ENCODE measurements around the gene AHNAK. TPM values are rescaled to one million over a fixed set of nuclear protein-coding genes. Genes with fewer than 3 reads are reported as not detected.

The AHNAK gene
- polyA plus RNA-seq, 1 experiment, result 231 TPM

- no peak for DNase-seq (ENCODE audit: low read depth, low spot score)
- H3K27ac ChIP-seq (ENCODE audit: low read depth, low read length), result peak overlapping the region; percentile 39
- H3K9me3 ChIP-seq (ENCODE audit: control insufficient read depth, insufficient read depth, low read length), result no peaks in the 10 kb centered on the region; the same call in 1 of the 2 replicates
- TF ChIP-seq, protein P1, sequence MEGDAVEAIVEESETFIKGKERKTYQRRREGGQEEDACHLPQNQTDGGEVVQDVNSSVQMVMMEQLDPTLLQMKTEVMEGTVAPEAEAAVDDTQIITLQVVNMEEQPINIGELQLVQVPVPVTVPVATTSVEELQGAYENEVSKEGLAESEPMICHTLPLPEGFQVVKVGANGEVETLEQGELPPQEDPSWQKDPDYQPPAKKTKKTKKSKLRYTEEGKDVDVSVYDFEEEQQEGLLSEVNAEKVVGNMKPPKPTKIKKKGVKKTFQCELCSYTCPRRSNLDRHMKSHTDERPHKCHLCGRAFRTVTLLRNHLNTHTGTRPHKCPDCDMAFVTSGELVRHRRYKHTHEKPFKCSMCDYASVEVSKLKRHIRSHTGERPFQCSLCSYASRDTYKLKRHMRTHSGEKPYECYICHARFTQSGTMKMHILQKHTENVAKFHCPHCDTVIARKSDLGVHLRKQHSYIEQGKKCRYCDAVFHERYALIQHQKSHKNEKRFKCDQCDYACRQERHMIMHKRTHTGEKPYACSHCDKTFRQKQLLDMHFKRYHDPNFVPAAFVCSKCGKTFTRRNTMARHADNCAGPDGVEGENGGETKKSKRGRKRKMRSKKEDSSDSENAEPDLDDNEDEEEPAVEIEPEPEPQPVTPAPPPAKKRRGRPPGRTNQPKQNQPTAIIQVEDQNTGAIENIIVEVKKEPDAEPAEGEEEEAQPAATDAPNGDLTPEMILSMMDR (IDR thresholded peaks at IDR 0.05; ENCODE audit: low read depth, low read length), result no peak
- CTCF ChIA-PET, result no interaction called here
- H3K4me3 ChIP-seq (ENCODE audit: low read depth, low read length), result peak overlapping the region; percentile 73
- POLR2A ChIA-PET, result interaction anchor here (3.7 kb wide), 1 partner anchor 16 kb away, joined by 67 read pairs; the partner anchor contains the start of gene TUT1
- no peaks in the 10 kb centered on the region for H3K27me3 ChIP-seq (ENCODE audit: control insufficient read depth, insufficient read depth, low read length)
These were observed 29.2 kb upstream of the AHNAK start for GRCh38 chr11:62575837-62576236.

- Histone ChIP-seq H3K27ac (ENCODE audit: low read depth, low read length) (peak overlapping the region; percentile 98), H3K9me3 (ENCODE audit: control insufficient read depth, insufficient read depth, low read length) (no peaks in the 10 kb centered on the region; the same call in 1 of the 2 replicates), H3K27me3 (ENCODE audit: control insufficient read depth, insufficient read depth, low read length) (no peaks in the 10 kb centered on the region), H3K4me3 (ENCODE audit: low read depth, low read length) (peak overlapping the region; percentile 73)
- TF ChIP-seq, protein P1 (IDR thresholded peaks at IDR 0.05; ENCODE audit: low read depth, low read length), result no peak
- DNase-seq (ENCODE audit: low read depth, low spot score), result no peak
- CTCF ChIA-PET, result interaction anchor here (0.6 to 2.7 kb wide), 6 partner anchors 14 to 181 kb away, joined by 3 to 14 read pairs (median 9); no protein-coding TSS in a partner anchor
- POLR2A ChIA-PET, result interaction anchor here (0.7 to 3.7 kb wide), 7 partner anchors 15 to 266 kb away, joined by 3 to 67 read pairs (median 24); partner anchors contain the start of genes C11orf98, CSKMT, LBHD1 and TUT1
These were observed 28.6 kb upstream of the AHNAK start for GRCh38 chr11:62575156-62575555.

DNA sequence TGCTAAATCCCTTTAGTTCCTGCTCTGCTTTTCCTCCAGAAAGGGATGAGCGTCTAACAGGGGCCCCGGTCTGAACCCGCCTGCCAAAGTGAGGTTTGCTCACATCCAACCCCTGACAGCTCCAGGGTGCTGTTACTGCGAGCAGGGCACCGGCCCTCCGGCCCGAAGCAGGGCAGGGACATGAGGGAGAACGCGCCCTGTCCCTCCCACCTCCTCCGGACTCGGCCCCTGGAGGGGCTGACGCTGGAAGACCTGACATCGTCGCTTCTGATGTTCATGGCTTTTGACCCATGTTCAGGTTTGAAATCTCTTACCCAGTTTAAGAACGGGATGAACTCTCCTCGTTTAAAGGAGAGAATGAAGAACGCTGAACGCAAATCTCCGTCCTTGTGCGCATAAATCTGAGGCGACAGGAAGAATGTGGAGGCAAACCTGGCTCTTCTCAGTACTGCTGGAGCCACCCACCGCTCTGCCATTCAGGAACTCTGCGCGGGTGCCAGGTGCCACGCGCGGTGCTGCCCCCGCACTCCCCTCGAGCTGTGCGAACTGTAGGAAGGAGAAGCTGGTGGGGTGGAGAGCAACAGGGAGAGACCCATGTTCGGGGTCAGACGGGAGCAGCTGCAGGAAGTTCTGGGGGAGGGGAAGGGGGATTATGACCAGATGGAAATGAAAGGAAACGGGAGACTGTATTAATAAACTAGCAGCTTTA, 27.9 kb upstream of the AHNAK start:
- no peaks in the 10 kb centered on the region; the same call in 1 of the 2 replicates for H3K9me3 ChIP-seq (ENCODE audit: control insufficient read depth, insufficient read depth, low read length)
- no peak for DNase-seq (ENCODE audit: low read depth, low spot score)
- ChIA-PET CTCF (interaction anchor here (0.6 to 2.7 kb wide), 10 partner anchors 13 to 212 kb away, joined by 3 to 14 read pairs (median 4); partner anchors contain the start of gene MTA2), POLR2A (interaction anchor here (0.5 to 3.7 kb wide), 37 partner anchors 8 to 267 kb away, joined by 3 to 67 read pairs (median 5); partner anchors contain the start of genes AHNAK, B3GAT3, C11orf98 and CSKMT)
- H3K27me3 ChIP-seq (ENCODE audit: control insufficient read depth, insufficient read depth, low read length), result no peaks in the 10 kb centered on the region
- H3K27ac ChIP-seq (ENCODE audit: low read depth, low read length), result peak overlapping the region; percentile 98
- peak overlapping the region; percentile 73 for H3K4me3 ChIP-seq (ENCODE audit: low read depth, low read length)
- TF ChIP-seq, protein P1 (IDR thresholded peaks at IDR 0.05; ENCODE audit: low read depth, low read length), result no peak

- POLR2A ChIA-PET, result interaction anchor here (0.5 to 3.7 kb wide), 35 partner anchors 8 to 267 kb away, joined by 3 to 67 read pairs (median 6); partner anchors contain the start of genes AHNAK, B3GAT3, C11orf98 and CSKMT
These were observed 27.2 kb upstream of the AHNAK start, which contains the start of gene EEF1G for GRCh38 chr11:62573592-62574362. EEF1G (minus strand) TSS chr11:62573891; CDS start chr11:62573842, 49 bp downstream.

More at GRCh38 chr11:62573592-62574362, 27.2 kb upstream of the AHNAK start, which contains the start of gene EEF1G:
- Histone ChIP-seq H3K9me3 (ENCODE audit: control insufficient read depth, insufficient read depth, low read length) (no peaks in the 10 kb centered on the region; the same call in 1 of the 2 replicates), H3K4me3 (ENCODE audit: low read depth, low read length) (peak within 1 kb of the TSS; percentile 92), H3K27me3 (ENCODE audit: control insufficient read depth, insufficient read depth, low read length) (no peaks in the 10 kb centered on the region), H3K27ac (ENCODE audit: low read depth, low read length) (peak within 1 kb of the TSS; percentile 98)
- peak; percentile 100 for DNase-seq (ENCODE audit: low read depth, low spot score)
- CTCF ChIA-PET, result interaction anchor here (0.6 to 2.7 kb wide), 8 partner anchors 13 to 213 kb away, joined by 3 to 14 read pairs (median 6); partner anchors contain the start of gene MTA2
- TF ChIP-seq, protein P1 (IDR thresholded peaks at IDR 0.05; ENCODE audit: low read depth, low read length), result no peak
